ENCODE data around the gene FAM98C. TPM values are rescaled to one million over a fixed set of nuclear protein-coding genes. Genes with fewer than 3 reads are reported as not detected.

The FAM98C gene
- total and polyA plus RNA-seq, 4 experiments from 2014 or later: 18.2 to 53.8 (median 37.7) TPM

DNA sequence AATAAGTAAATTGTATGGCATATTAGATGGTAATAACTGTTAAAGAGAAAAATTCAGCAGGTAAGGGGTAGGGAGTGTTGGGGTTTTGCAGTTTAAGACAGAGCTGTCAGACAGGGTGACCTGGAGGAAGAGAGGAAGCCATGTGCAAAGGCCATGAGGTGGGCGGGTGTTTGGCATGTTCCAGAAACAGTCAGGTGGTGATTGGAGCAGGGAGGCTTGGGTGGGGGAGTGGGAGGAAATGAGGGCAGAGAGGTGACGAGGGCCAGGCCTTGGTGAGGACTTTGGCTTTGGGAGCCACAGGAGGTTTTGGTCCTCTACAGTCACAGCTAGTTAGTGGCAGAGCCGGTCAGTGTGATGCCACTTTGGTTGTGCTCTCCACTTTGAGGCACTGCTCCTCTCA lies 50.7 kb downstream of the FAM98C start:
- H3K27me3 ChIP-seq (ENCODE audit: insufficient read depth, low read length): no peaks in the 10 kb centered on the region
- DNase-seq: no peak
- peaks cover 0 to 4% (median 0%) of the 10 kb centered on the region in 8 donors for H3K9me3 Mint-ChIP-seq
- H3K9me3 ChIP-seq (ENCODE audit: control insufficient read depth in 1 of 2, low read length in 2 of 2): no peaks in the 10 kb centered on the region
- no peak overlapping the region for H3K27ac Mint-ChIP-seq
- intact Hi-C loops (cut with micrococcal nuclease): no loop called here
- no peak overlapping the region for H3K27ac ChIP-seq (ENCODE audit: low read depth, low read length)
- H3K4me3 ChIP-seq (ENCODE audit: low read length in 2 of 2): no peak overlapping the region
- H3K4me1 Mint-ChIP-seq: no peaks in the 10 kb centered on the region
- H3K4me3 Mint-ChIP-seq: no peak overlapping the region
- H3K36me3 Mint-ChIP-seq: no peaks in the 10 kb centered on the region
- no peaks in the 10 kb centered on the region for H3K4me1 ChIP-seq (ENCODE audit: insufficient read depth, low read length)
- ChIA-PET POLR2A (ENCODE audit: partially characterized antibody) (no interaction called here), CTCF (ENCODE audit: partially characterized antibody) (no interaction called here)
- H3K27me3 Mint-ChIP-seq: no peaks in the 10 kb centered on the region
- no peaks in the 10 kb centered on the region for H3K36me3 ChIP-seq (ENCODE audit: insufficient read depth, low read length)

DNA sequence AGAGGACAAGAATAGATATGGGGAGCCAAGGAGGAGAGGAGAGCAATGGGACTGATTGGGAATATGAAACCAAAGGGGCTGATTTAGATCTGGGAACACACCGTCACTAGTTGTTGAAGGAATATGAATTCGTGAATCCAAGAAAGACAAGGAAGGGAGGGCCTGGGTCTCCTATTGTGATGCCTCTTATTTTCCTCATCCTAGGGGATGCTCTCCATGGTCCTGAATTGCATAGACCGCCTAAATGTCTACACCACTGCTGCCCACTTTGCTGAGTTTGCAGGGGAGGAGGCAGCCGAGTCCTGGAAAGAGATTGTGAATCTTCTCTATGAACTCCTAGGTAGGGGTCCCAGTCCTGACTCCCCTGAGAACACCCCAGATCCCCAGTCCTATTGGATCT lies 52.1 kb downstream of the FAM98C start:
- Mint-ChIP-seq H3K27me3 (peaks cover 0 to 1% of the 10 kb centered on the region in 2 donors), H3K36me3 (no peaks in the 10 kb centered on the region), H3K4me1 (no peaks in the 10 kb centered on the region), H3K27ac (no peak overlapping the region), H3K4me3 (no peak overlapping the region), H3K9me3 (peaks cover 0 to 2% (median 0%) of the 10 kb centered on the region in 8 donors)
- H3K4me3 ChIP-seq (ENCODE audit: low read length in 2 of 2): no peak overlapping the region
- POLR2A ChIA-PET (ENCODE audit: partially characterized antibody): no interaction called here
- no peaks in the 10 kb centered on the region for H3K9me3 ChIP-seq (ENCODE audit: control insufficient read depth in 1 of 2, low read length in 2 of 2)
- H3K27ac ChIP-seq (ENCODE audit: low read depth, low read length): no peak overlapping the region
- no peak for DNase-seq
- H3K4me1 ChIP-seq (ENCODE audit: insufficient read depth, low read length): no peaks in the 10 kb centered on the region
- no peaks in the 10 kb centered on the region for H3K27me3 ChIP-seq (ENCODE audit: insufficient read depth, low read length)
- intact Hi-C loops (cut with micrococcal nuclease): no loop called here
- H3K36me3 ChIP-seq (ENCODE audit: insufficient read depth, low read length): no peaks in the 10 kb centered on the region
- CTCF ChIA-PET (ENCODE audit: partially characterized antibody): no interaction called here

DNA sequence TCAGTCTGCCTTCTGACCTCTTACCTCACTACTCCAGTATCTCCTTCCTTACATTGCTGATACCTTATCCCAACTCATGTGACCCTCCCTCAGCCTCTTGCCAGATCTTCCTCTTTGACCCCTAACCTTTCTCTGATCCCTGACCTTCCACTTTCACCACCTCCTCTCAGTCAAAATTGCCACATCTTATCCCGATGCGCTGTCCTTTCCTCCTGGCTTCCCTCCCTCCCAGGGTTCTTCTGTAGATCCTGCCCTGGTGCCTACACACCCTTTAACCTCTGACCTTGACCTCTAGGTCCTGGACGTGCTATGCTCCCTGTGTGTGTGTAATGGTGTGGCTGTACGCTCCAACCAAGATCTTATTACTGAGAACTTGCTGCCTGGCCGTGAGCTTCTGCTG lies 54.3 kb downstream of the FAM98C start:
- POLR2A ChIA-PET (ENCODE audit: partially characterized antibody): no interaction called here
- Mint-ChIP-seq H3K36me3 (no peaks in the 10 kb centered on the region), H3K27ac (no peak overlapping the region), H3K4me1 (no peaks in the 10 kb centered on the region), H3K27me3 (peaks cover 0 to 3% of the 10 kb centered on the region in 2 donors), H3K9me3 (peaks cover 0 to 2% (median 0%) of the 10 kb centered on the region in 8 donors), H3K4me3 (no peak overlapping the region)
- H3K4me3 ChIP-seq (ENCODE audit: low read length in 2 of 2): no peak overlapping the region
- intact Hi-C loops (cut with micrococcal nuclease): no loop called here
- no peaks in the 10 kb centered on the region for H3K4me1 ChIP-seq (ENCODE audit: insufficient read depth, low read length)
- H3K36me3 ChIP-seq (ENCODE audit: insufficient read depth, low read length): no peaks in the 10 kb centered on the region
- H3K9me3 ChIP-seq (ENCODE audit: control insufficient read depth in 1 of 2, low read length in 2 of 2): no peaks in the 10 kb centered on the region
- no peaks in the 10 kb centered on the region for H3K27me3 ChIP-seq (ENCODE audit: insufficient read depth, low read length)
- CTCF ChIA-PET (ENCODE audit: partially characterized antibody): no interaction called here
- no peak for DNase-seq
- no peak overlapping the region for H3K27ac ChIP-seq (ENCODE audit: low read depth, low read length)

GRCh38 chr19:38457690-38458405 lies 55.0 kb downstream of the FAM98C start:
- POLR2A ChIA-PET (ENCODE audit: partially characterized antibody): no interaction called here
- CTCF ChIA-PET (ENCODE audit: partially characterized antibody): no interaction called here
- intact Hi-C loops (cut with micrococcal nuclease): no loop called here

More at GRCh38 chr19:38457690-38458405, 55.0 kb downstream of the FAM98C start:
- Mint-ChIP-seq H3K9me3 (no peaks in the 10 kb centered on the region), H3K27me3 (peaks cover 0 to 3% of the 10 kb centered on the region in 2 donors), H3K4me3 (no peak overlapping the region), H3K4me1 (no peaks in the 10 kb centered on the region), H3K27ac (no peak overlapping the region), H3K36me3 (no peaks in the 10 kb centered on the region)
- Histone ChIP-seq H3K27me3 (ENCODE audit: insufficient read depth, low read length) (no peaks in the 10 kb centered on the region), H3K27ac (ENCODE audit: low read depth, low read length) (no peak overlapping the region), H3K4me1 (ENCODE audit: insufficient read depth, low read length) (no peaks in the 10 kb centered on the region), H3K36me3 (ENCODE audit: insufficient read depth, low read length) (no peaks in the 10 kb centered on the region), H3K4me3 (ENCODE audit: low read length in 2 of 2) (no peak overlapping the region), H3K9me3 (ENCODE audit: control insufficient read depth in 1 of 2, low read length in 2 of 2) (no peaks in the 10 kb centered on the region)
- DNase-seq: no peak

Other genes with a start within 250 kb of the FAM98C start
- not detected for gene DPF1, start 178.9 kb upstream of the FAM98C start, total RNA-seq
- not detected for gene DPF1, start 178.9 kb upstream of the FAM98C start, polyA plus RNA-seq
- gene PPP1R14A, start 146.7 kb upstream of the FAM98C start, total RNA-seq: not detected
- not detected for gene PPP1R14A, start 146.7 kb upstream of the FAM98C start, polyA plus RNA-seq
- 10 to 100 TPM; 35.7 to 40.4 TPM for gene SPINT2, start 138.5 kb upstream of the FAM98C start, total RNA-seq
- 10 to 100 TPM; 72.3 to 94.5 TPM for gene SPINT2, start 138.5 kb upstream of the FAM98C start, polyA plus RNA-seq
- not detected for gene C19orf33, start 98.8 kb upstream of the FAM98C start, total RNA-seq
- not detected for gene C19orf33, start 98.8 kb upstream of the FAM98C start, polyA plus RNA-seq
- gene YIF1B, start 87.1 kb upstream of the FAM98C start, total RNA-seq: 10 to 100 TPM; 35.8 to 38.4 TPM
- 10 to 100 TPM; 44.6 to 57.4 TPM for gene YIF1B, start 87.1 kb upstream of the FAM98C start, polyA plus RNA-seq
- gene KCNK6, start 83.2 kb upstream of the FAM98C start, total RNA-seq: 10 to 100 TPM; 14.5 to 14.9 TPM
- 1 to 10 TPM; 1.3 to 7.4 TPM for gene KCNK6, start 83.2 kb upstream of the FAM98C start, polyA plus RNA-seq
- 10 to 100 TPM; 23.3 to 27.0 TPM for gene CATSPERG, start 67.3 kb upstream of the FAM98C start, total RNA-seq
- 1 to 10 TPM; 2.2 to 3.7 TPM for gene CATSPERG, start 67.3 kb upstream of the FAM98C start, polyA plus RNA-seq
- 10 to 100 TPM; 89.6 to 90.6 TPM for gene PSMD8, start 28.5 kb upstream of the FAM98C start, total RNA-seq
- gene PSMD8, start 28.5 kb upstream of the FAM98C start, polyA plus RNA-seq: 100 to 1,000 TPM; 178 to 197 TPM
- under 1 TPM in 1 of 2 experiments, not detected in 1; 0.15 TPM for gene GGN, start 15.1 kb upstream of the FAM98C start, total RNA-seq
- gene GGN, start 15.1 kb upstream of the FAM98C start, polyA plus RNA-seq: not detected
- gene SPRED3, start 14.4 kb upstream of the FAM98C start, total RNA-seq: 1 to 10 TPM; 3.0 to 3.8 TPM
- under 1 TPM in 1 of 2 donors, not detected in 1; 0.07 TPM for gene SPRED3, start 14.4 kb upstream of the FAM98C start, polyA plus RNA-seq
- under 1 TPM in 1 of 2 experiments, not detected in 1; 0.33 TPM for gene RASGRP4, start 23.1 kb downstream of the FAM98C start, total RNA-seq
- gene RASGRP4, start 23.1 kb downstream of the FAM98C start, polyA plus RNA-seq: under 1 TPM; 0.06 to 0.31 TPM
- gene RYR1, start 30.6 kb downstream of the FAM98C start, total RNA-seq: 1 to 10 TPM; 5.0 to 6.2 TPM
- gene RYR1, start 30.6 kb downstream of the FAM98C start, polyA plus RNA-seq: under 1 TPM; 0.02 to 0.50 TPM
- gene MAP4K1, start 214.9 kb downstream of the FAM98C start, total RNA-seq: 100 to 1,000 TPM; 346 to 361 TPM
- 100 to 1,000 TPM; 142 to 177 TPM for gene MAP4K1, start 214.9 kb downstream of the FAM98C start, polyA plus RNA-seq
- gene EIF3K, start 216.1 kb downstream of the FAM98C start, total RNA-seq: 100 to 1,000 TPM; 320 to 340 TPM
- gene EIF3K, start 216.1 kb downstream of the FAM98C start, polyA plus RNA-seq: 100 to 1,000 TPM; 364 to 424 TPM
- 100 to 1,000 TPM; 151 to 155 TPM for gene ACTN4, start 244.6 kb downstream of the FAM98C start, total RNA-seq
- gene ACTN4, start 244.6 kb downstream of the FAM98C start, polyA plus RNA-seq: 10 to 100 TPM in 1 of 2 donors, 1 to 10 TPM in 1; 4.0 to 24.4 TPM

All from CD4-positive, alpha-beta memory T cell (primary cell).